ENCODE results near the gene RASGRF2. TPM values are rescaled to one million over a fixed set of nuclear protein-coding genes. Genes with fewer than 3 reads are reported as not detected.

Gene RASGRF2
- total RNA-seq, 2 experiments from 2014 or later = 0.06 to 0.13 TPM

GRCh38 chr5:81162501-81162900, 202.3 kb downstream of the RASGRF2 start:
- CTCF ChIA-PET (ENCODE audit: unreplicated experiment) = no interaction called here
- intact Hi-C loops (cut with micrococcal nuclease; ENCODE audit: unreplicated experiment) = no loop called here
- no peaks in the 10 kb centered on the region for H3K4me1 ChIP-seq (ENCODE audit: insufficient read depth, low read length, poor library complexity, severe bottlenecking)

GRCh38 chr5:81163651-81164050, 203.5 kb downstream of the RASGRF2 start:
- no peaks in the 10 kb centered on the region for H3K79me2 ChIP-seq (ENCODE audit: insufficient read depth, low read depth, low read length)
- no peaks in the 10 kb centered on the region for H3K9me3 ChIP-seq (ENCODE audit: low read length)
- no peaks in the 10 kb centered on the region for H4K20me1 ChIP-seq (ENCODE audit: insufficient read depth, low read length)
- no peak overlapping the region for H3K4me2 ChIP-seq (ENCODE audit: low read length)
- ChIA-PET CTCF (ENCODE audit: unreplicated experiment) (no interaction called here), POLR2A (interaction anchor here (0.7 kb wide), 1 partner anchor 49 kb away, joined by 3 read pairs; no protein-coding TSS in a partner anchor)
- H3K4me1 ChIP-seq (ENCODE audit: insufficient read depth, low read length, poor library complexity, severe bottlenecking) = no peaks in the 10 kb centered on the region
- no peak for TF ChIP-seq EZH2phosphoT487 (IDR thresholded peaks at IDR 0.05; ENCODE audit: borderline replicate concordance, low read depth, low read length)
- intact Hi-C loops (cut with micrococcal nuclease; ENCODE audit: unreplicated experiment) = no loop called here
- no peaks in the 10 kb centered on the region for H3K9me2 ChIP-seq (ENCODE audit: insufficient read depth, low read length)
- H2AFZ ChIP-seq (ENCODE audit: low read length) = no peak overlapping the region
- H3K36me3 ChIP-seq (ENCODE audit: insufficient read depth, low read length) = no peaks in the 10 kb centered on the region
- H3K27ac ChIP-seq (ENCODE audit: low read depth, low read length, poor library complexity, severe bottlenecking) = no peak overlapping the region
- H3K4me3 ChIP-seq (ENCODE audit: low read depth, low read length, poor library complexity, severe bottlenecking) = no peak overlapping the region
- BruUV-seq (replicated peaks) = no TSS peak
- DNase-seq (ENCODE audit: low spot score) = no peak

More at GRCh38 chr5:81162501-81162900, 202.3 kb downstream of the RASGRF2 start:
- Histone ChIP-seq H3K9me3 (ENCODE audit: low read length) (no peaks in the 10 kb centered on the region), H3K79me2 (ENCODE audit: insufficient read depth, low read depth, low read length) (no peaks in the 10 kb centered on the region), H3K36me3 (ENCODE audit: insufficient read depth, low read length) (no peaks in the 10 kb centered on the region), H3K4me3 (ENCODE audit: low read depth, low read length, poor library complexity, severe bottlenecking) (no peak overlapping the region), H2AFZ (ENCODE audit: low read length) (no peak overlapping the region), H3K4me2 (ENCODE audit: low read length) (no peak overlapping the region), H4K20me1 (ENCODE audit: insufficient read depth, low read length) (no peaks in the 10 kb centered on the region), H3K9me2 (ENCODE audit: insufficient read depth, low read length) (no peaks in the 10 kb centered on the region), H3K27ac (ENCODE audit: low read depth, low read length, poor library complexity, severe bottlenecking) (no peak overlapping the region)
- TF ChIP-seq CTCF (conservative IDR thresholded peaks at IDR 0.05; ENCODE audit: low read length) (no peak), EZH2phosphoT487 (IDR thresholded peaks at IDR 0.05; ENCODE audit: borderline replicate concordance, low read depth, low read length) (no peak)
- DNase-seq (ENCODE audit: low spot score) = no peak
- no TSS peak for BruUV-seq (replicated peaks)
- POLR2A ChIA-PET = no interaction called here

GRCh38 chr5:81164476-81164875, 204.3 kb downstream of the RASGRF2 start:
- ChIA-PET POLR2A (interaction anchor here (0.8 kb wide), 1 partner anchor 12 kb away, joined by 3 read pairs; no protein-coding TSS in a partner anchor), CTCF (ENCODE audit: unreplicated experiment) (no interaction called here)
- Histone ChIP-seq H3K4me2 (ENCODE audit: low read length) (no peak overlapping the region), H3K9me3 (ENCODE audit: low read length) (no peaks in the 10 kb centered on the region), H4K20me1 (ENCODE audit: insufficient read depth, low read length) (no peaks in the 10 kb centered on the region), H3K9me2 (ENCODE audit: insufficient read depth, low read length) (no peaks in the 10 kb centered on the region), H3K36me3 (ENCODE audit: insufficient read depth, low read length) (no peaks in the 10 kb centered on the region), H3K4me1 (ENCODE audit: insufficient read depth, low read length, poor library complexity, severe bottlenecking) (no peaks in the 10 kb centered on the region), H2AFZ (ENCODE audit: low read length) (no peak overlapping the region), H3K79me2 (ENCODE audit: insufficient read depth, low read depth, low read length) (no peaks in the 10 kb centered on the region), H3K4me3 (ENCODE audit: low read depth, low read length, poor library complexity, severe bottlenecking) (no peak overlapping the region), H3K27ac (ENCODE audit: low read depth, low read length, poor library complexity, severe bottlenecking) (no peak overlapping the region)
- BruUV-seq (replicated peaks) = no TSS peak
- TF ChIP-seq CTCF (conservative IDR thresholded peaks at IDR 0.05; ENCODE audit: low read length) = no peak
- no peak for TF ChIP-seq EZH2phosphoT487 (IDR thresholded peaks at IDR 0.05; ENCODE audit: borderline replicate concordance, low read depth, low read length)
- no peak for DNase-seq (ENCODE audit: low spot score)
- intact Hi-C loops (cut with micrococcal nuclease; ENCODE audit: unreplicated experiment) = no loop called here
